Stimulated activated CD4-positive, alpha-beta T cell treated with anti-CD3 and anti-CD28 coated beads, TNF-alpha, amount 100 ng/mL, for 1 hour (primary cell): ENCODE results near the gene TRAPPC5.

Source experiments
- DNase-seq, 3 donors: peaks; one replicate each; pipeline ENCODE4 v3.0.0-alpha.2; 2020; ENCODE audit warnings: low read depth in 3 of 3, low spot score in 1 of 3

Gene TRAPPC5

GRCh38 chr19:7729831-7730285, 49.2 kb downstream of the TRAPPC5 start:
- DNase-seq: no peak

- DNase-seq: no peak
Measured at GRCh38 chr19:7730286-7731217, 49.9 kb downstream of the TRAPPC5 start.

- no peak for DNase-seq
Measured at GRCh38 chr19:7731218-7731595, 50.6 kb downstream of the TRAPPC5 start.

DNA sequence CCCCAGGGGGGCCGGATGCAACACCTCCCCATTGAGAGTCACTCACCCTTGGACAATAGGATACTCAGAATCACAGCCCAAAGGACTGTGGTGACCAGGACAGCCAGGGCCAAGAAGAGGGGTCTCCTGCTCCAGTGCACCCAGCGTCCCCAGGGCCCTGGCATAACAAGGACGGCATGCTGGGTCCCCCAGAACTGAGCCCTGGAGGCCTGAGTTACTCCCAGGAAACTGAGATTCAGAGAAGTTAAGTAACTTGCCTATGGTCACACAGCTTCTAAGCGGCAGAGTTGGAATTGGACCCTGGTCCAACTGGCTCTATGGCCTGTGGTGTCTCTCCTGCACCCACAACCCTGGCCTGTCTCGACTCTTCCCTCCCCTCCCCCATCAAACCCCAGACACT, 51.0 kb downstream of the TRAPPC5 start:
- no peak for DNase-seq

- DNase-seq: no peak
Measured at GRCh38 chr19:7732045-7732444, 51.4 kb downstream of the TRAPPC5 start, which contains the start of gene CLEC4G. TSS of gene CLEC4G (minus strand) at chr19:7732110. CDS start at chr19:7732102, 8 bp downstream.

- no peak for DNase-seq
Measured at GRCh38 chr19:7733376-7733775, 52.7 kb downstream of the TRAPPC5 start.

GRCh38 chr19:7734220-7735203, 53.9 kb downstream of the TRAPPC5 start:
- DNase-seq: no peak

- no peak for DNase-seq
Measured at GRCh38 chr19:7736148-7736547, 55.5 kb downstream of the TRAPPC5 start.

- no peak for DNase-seq
Measured at GRCh38 chr19:7737215-7737614, 56.6 kb downstream of the TRAPPC5 start.
